Fibroblast of peridontal ligament (primary cell): ENCODE measurements around the gene FAM114A1.
"Not testable (repeated sequence)": the region's sequence is repeated elsewhere in the genome, so short reads cannot be mapped to it uniquely, and the experiment has no call there.

Experiments used
- DNase-seq: peaks from one replicate; pipeline ENCODE4 v3.0.0-alpha.2; 2010; ENCODE audit errors: extremely low read depth

The FAM114A1 gene

DNA sequence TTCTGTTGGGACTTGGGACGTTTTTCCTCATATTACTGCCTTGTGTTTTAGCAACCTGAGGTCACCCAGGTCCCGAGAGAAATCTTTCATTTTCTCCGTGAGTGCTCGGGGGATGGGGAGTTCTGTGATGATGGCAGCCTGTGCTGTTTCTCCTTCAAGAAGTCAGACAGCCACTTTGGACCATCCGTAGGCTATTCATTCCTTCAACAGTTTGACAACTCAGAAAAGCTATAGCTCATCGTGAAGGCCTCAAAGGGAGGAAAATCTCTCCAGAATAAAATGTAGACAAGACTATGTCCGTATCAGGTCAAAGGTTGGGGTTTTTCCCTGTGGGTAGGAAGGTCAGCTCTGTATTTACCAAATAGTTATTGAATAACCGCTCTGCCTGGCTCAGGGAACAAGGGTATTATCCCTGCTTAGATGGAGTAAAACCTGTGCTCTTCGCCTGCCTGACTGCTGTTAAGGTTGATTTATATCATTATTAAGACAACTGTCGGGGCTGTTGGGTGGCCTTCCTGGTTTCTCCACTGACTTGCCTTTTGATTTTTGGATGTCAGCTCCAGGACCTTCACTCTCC, 36.6 kb downstream of the FAM114A1 start:
- DNase-seq = no peak

DNA sequence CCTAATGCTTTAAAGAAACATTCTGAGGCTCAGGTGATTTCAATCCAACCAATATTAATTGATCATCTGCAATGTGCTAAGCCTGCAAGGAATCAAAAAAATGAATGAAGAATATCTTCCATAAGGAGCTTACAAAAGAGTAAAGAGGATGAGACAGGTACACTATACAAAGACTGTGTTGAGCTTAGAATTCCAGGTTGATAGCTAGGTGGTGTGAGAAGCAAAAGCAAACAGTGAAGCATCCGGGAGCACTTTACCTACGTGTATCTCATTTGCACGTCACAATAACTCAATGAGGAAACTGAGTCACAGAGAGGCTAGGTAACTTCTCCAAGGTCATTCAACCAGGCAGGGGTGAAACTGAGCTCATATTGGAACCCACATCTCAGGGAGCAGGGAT, 37.1 kb downstream of the FAM114A1 start:
- no peak for DNase-seq

DNA sequence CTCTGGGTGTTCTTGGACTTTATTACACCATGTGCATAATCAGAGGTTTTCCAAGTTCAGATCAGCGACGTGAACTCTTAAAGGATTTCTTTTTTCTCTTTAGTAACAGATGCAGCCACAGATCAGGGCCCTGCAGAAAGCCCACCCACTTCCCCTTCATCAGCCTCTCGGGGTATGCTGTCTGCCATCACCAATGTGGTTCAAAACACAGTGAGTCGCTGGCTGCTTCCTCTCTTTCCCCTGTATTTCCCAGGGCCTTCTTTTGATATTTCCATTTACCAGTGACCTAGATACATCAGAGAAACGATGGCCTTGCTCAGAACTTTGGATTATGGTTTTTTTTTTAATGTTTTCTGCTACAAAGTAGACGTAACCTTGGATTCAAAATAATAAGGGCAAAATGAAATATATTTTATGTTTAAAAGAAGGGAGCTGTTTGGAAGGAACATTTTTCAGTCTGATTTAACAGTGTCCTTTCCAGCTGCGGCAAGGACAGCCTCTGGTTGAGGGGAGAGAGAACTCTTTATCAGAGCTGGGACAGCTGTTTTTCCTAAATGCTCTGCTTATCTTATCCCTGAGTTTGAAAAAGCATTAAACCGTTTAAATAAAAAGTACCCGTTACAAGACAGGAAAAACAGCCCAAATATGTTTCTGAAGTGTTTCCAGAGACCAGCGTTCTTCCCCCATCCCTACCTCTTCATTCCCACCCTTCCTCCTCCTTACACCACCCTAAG, 38.2 kb downstream of the FAM114A1 start:
- DNase-seq = no peak

DNA sequence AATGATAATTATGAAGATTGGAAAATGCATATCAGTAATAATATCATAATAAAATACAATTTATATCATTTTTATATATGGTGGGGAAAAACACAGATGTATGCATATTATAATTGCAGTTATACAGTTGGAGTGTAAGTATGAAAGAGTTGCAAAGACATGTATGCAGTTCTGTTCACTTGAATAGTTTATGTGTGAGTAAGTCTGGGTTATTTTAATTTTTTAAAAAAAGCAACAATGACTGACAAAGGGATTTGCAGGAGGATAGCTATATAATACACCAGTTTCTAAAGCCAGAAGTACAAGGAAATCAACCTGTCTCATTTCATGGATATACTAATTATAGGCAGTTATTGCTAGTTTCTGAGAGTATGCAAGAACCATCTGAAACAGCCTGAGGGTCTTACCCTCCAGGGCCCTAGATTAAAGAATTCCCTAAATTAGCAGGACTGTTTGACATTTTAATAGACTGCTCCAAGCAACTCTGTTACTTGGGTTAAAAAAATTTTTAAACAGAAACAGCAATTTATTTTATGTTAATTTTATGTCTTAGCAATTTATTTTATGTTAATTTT, 40.2 kb downstream of the FAM114A1 start:
- DNase-seq = no peak

DNA sequence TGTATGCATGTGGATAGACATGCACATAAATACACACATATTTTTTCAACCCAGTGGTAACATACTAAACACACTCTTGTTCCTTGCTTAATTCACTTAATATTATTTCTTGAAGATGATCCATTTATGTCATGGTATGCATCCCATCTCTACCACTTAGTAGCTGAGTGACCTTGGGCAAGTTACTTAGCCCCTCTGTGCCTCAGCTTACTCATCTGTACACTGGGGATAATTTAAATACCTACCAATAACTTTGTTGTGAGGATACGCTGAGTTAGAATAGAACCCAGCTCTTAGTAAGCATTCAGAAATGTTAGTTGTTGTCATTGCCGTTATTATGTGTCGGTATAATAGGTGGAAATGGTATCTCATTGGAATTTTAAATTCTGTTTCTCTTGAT, 41.4 kb downstream of the FAM114A1 start:
- DNase-seq = no peak

DNA sequence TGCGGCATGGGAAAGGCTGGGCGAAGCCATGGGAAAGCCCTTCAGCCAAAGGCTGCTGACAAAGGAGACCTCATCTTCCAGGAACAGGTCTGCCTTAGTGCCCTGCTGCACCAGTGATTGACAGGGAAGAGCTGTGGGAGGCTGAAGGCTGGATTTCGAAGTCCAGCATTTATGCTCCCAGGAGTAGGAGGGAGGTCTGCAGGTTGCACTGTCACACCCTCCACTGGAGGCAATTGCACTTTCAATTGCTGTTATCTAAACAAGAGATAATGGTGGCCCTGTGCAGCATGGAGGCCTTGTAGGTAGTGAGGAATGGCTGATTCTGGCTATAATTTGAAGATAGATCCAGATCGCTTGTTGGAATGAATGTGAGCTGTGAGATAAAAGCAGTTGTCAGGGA, 43.7 kb downstream of the FAM114A1 start:
- DNase-seq = no peak

DNA sequence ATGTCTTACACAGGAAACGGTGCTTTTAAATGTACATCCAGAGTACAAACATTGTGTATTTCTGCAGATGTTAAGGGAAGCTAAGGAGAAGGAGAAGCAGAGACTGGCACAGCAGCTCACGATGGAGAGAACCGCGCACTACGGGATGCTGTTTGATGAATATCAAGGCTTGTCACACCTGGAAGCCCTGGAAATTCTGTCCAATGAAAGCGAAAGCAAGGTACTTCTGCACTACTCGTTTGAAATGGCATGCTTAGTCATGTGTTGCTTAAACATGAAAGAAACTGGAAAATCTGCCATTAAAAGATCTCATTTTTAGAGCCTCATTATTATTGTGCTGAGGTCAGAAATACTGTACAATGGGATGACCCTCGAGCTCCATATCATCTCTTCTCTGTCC, 47.2 kb downstream of the FAM114A1 start:
- no peak for DNase-seq

DNA sequence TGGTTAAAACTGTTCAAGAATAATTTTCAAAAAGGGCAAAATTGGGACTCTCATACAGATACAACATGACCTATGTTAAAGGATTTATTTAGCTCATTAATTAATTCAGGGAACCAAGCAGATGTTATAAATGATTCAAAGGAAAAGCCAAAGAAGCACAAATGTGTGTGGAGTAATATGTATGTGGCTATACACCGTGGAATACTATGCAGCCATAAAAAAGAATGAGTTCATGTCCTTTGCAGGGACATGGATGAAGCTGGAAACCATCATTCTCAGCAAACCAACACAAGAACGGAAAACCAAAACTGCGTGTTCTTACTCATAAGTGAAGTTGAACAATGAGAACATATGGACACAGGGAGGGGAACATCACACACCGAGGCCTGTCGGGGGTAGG, 48.7 kb downstream of the FAM114A1 start:
- not testable (repeated sequence) for DNase-seq

DNA sequence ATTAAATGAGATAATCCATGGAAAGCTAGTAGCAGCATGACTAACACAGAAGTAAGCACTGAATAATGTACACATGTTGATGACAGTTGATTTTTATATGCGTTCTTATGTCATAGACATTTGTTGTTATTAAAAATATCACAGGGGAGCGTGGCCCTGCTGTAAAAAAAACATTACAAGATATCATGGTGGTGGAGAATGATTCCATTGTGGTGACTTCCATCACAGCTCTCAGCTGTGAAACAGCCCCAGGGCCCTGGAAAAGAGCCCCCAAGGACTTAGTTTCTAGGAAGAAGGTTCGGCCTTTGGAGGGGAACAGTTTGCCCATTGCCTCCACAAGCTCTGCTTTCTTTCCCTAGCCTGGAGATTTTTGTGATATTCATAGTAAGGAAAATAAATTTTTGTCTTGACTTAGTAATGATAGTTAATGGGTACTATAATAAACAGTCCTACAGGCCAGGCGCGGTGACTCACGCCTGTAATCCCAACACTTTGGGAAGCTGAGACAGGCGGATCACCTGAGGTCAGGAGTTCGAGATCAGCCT, 49.9 kb downstream of the FAM114A1 start:
- DNase-seq = no peak

DNA sequence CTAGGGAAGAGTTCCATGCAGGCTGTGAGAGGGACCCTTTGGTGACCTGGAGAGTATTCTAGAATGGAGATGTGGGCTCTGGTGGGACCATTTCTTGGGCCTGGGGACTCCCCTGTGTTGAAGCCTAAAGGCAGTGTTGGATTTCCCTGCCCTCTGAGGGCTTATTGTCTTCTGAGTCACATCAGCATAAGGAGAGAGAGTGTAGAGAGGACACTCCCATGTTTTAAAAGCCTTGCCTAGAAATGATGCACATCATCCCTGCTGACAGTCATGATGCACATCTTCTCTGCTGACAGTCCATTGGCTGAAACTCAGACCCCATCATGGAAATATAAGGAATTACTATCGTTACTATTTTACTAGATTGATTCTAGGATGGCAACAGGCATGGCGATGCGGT, 51.9 kb downstream of the FAM114A1 start:
- no peak for DNase-seq

DNA sequence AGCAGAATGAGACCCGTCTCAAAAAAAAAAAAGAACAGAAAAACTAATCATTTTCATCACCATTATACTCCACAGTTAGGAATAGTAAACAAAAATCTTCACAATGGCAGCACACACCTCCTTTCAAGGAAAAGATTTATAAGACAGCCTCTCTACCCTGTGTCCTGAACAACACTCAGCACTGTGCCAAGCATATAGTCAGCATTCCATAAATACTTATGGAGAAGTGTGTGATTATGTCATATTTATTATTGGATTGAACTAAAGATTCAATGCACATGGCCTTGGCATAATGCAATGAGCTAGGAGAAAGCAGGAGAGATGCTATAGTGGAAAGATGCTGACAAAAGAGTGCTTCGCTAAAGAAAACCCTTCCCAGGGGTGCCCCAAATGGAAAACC, 52.6 kb downstream of the FAM114A1 start:
- peak; percentile 25 for DNase-seq

DNA sequence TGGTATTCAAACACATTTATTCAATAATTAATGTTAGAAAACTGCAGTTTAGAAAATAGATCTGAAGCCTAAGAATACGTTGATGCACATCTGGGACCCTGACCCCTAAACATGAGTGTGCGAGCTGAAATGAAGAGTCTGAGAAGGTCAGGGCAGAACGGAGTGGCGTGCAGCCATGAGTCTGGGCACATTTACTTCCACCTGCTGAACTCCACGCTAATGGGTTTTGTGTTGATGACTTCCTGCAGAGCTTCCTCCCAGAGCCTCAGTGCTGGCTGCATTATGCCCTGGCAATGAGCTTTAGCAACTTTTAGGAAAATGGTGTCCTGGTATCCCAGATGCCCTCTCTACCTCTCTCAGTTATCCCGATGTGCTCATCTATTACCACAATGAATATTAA, 53.1 kb downstream of the FAM114A1 start:
- no peak for DNase-seq

DNA sequence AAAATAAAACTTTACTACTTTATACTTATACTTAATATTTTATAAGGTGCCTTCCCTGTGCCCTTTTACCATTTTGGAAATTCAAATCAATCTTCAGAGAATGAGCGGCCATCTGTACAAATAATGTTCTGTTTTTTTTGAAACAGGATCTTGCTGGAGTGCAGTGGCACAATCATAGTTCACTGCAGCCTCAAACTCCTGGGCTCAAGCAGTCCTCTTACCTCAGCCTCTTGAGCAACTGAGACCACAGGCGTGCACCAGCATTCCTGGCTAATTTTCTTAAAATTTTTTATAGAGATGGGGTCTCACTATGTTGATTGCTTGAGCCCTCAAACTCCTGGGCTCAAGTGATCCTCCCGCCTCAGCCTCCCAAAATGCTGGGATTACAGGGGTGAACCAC, 53.5 kb downstream of the FAM114A1 start:
- no peak for DNase-seq

DNA sequence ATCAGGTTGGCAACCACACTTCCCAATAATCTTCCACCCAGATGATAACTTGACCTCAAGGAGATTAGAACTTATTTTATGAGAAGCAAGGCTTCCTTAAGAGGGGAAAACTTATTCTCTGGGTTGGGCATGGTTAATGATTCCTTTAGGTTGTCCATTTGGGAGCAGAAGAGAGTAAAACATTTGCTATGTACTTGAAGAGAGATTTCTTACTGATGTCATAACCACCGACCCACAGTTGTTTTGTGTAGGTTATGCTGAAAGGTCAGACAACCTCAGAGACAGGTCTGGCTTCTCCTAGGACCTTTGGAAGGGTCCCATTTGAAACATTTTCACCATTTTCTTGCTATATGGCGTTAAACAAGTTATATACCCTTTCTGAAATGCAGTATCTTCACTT, 56.1 kb downstream of the FAM114A1 start:
- no peak for DNase-seq

DNA sequence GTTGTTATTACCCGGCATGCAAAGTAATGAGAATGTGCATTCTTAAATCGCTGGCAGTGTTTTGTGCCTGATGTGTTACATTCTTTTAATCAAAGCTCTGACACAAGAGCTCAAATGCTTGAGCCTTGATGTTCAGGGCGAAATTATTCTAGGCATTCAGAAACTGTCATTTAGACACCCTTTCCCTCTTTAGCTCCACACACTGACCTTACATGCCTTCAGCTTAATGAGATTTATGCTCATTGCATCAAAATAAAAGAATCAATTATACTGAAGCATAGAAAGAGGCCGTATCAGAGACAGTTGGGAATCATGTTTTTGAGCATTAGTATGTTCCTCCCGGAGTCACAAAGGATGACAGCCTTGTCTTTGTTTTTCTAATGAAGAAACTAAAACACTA, 56.7 kb downstream of the FAM114A1 start:
- DNase-seq = no peak

DNA sequence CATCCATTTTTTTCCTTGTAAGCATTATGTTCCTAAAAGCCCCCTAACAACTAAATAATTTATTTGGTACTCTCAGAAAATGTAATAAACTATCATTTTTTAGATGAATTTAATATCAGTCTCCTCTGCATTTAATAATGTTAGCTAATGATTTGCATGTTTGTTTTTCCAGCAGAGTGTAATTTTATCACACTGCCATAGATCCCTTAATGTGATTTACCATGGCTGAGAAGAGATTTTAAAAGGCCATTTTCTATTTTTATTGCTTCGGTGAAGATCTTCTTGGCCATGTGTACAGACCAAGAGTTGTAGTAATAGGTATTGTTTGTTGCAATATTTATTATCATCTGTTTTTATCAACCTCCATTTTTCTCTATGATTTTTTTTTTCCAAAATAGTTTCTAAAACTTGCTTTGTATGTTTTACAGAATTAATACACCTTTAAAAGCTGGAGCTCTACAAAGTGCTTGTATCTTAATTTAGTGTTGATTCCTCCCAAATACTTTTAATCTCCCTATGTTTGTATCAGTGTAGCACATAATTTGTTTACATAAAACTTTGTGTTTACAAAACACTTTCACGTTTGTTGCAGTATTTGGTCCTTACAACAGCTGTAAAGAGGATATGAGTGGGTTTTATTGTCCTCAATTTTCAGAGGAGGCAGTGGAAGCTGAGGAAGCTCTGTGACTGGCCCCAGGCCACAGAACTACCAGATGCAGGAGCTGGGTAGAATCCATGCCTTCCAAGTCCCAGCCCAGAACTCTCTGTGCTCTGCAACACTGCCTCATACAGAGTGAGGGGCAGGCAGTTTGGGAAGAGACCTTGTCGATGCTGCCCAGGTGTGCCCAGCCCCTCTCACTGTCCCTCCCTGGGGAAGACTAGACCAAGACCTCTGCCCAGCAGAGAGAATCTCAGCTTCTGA, 58.1 kb downstream of the FAM114A1 start:
- DNase-seq = no peak

DNA sequence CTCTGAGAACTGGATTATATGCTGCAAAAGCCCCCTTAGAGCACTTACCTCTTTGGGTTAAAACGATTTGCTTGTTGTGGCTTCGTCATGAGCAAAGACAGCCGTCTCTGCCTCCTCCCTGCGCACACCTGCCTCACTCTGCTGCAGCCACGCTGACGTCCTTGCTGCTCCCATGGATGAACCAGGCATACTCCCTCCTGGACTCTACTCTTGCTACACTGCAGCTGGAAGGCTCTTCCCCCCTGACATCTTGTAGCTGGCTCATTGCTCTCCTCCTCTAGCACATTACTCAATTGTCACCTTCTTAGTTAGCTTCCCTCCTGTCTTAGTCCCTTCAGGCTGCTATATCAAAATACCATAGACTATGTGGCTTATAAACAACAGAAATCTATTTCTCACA, 59.3 kb downstream of the FAM114A1 start:
- DNase-seq = no peak

DNA sequence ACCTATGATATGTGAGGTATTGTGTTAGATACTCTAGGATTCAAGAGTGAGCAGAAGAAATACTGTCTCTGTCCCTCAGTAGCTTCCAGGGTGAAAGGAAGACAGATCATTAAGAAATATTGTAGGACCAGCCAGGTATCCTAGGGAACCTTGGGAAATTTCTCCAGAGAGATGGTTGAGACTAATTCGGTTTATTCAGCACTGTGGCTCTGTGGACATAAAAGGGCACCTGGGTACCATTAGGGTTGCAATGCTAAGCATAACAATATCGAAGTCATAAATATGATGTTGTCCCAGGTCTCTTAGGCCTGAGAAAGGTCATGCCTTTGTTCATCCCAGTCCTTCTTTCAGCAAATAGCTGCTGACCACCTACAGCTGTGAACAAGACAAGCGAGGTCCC, 61.0 kb downstream of the FAM114A1 start:
- no peak for DNase-seq

DNA sequence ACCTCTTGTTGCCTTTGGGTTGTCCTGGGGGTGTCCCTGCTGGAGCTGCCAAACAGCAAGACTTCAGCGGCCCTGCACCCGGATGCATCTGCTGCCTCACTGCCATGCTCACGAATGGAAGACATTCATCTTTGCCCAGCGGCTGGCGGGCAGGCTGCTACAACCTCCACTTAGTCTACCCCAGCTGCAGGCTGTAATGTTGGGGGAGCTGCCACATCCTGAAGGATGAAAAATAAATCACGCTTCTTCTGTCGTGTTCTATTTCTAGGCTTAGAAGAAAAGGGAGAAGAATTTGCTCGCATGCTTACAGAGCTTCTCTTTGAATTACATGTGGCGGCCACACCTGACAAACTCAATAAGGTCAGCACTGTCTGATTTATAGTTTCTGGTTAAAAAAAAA, 61.4 kb downstream of the FAM114A1 start:
- no peak for DNase-seq

DNA sequence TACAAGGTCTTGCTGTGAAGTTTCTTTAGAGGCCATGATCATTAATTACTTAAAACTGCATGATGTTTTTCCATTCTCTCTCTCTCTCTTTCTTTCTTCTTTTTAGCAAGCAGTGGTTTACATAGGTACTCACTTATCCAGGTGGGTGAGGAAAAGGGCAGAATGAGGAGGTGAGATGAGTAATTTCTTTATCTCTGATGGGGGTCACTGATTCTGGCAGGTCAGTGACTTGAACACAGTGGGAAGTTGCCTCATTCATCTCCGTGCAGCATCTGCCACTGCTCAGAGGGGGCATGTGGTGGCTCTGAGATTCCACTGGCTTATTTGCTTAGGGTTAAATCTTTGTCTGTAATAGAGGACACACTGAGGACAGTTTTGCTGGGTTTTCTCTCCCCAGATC, 62.6 kb downstream of the FAM114A1 start:
- no peak for DNase-seq

DNA sequence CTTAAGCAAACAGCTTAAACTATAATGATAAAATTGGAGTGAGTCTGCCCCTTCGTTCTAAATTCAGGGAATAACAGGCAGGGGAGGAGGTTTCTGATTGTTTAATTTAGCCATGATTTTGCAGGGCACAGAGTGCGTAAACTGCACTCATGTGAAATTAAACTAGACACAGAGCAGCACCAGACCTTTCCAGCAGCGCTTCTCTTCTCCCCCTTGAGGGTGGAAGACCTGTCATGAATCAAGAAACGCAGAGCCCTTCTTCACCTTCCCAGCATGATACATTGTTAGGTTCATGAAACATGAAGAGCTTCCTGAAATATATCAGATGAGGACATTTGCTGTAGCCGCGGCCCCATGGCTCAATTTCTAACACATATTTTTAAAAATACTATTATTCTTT, 63.1 kb downstream of the FAM114A1 start:
- no peak for DNase-seq

DNA sequence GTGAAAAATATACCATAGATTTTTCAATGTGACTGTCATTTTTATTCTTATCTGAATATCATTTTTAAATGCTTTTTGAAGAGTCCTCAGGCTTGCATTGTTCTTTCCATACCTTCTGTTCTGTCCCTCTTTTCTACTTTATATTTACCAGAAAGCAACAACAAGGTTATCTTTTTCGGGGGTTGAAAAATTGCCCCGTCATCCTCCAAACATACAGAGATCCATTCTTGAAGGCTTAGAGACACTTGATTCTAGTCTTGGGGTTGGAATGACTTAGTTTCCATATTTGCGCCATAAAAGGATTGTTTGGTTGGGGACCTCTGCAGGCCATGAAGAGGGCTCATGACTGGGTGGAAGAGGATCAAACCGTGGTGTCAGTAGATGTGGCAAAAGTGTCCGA, 63.5 kb downstream of the FAM114A1 start:
- DNase-seq = no peak
